Activated CD4-positive, CD25-positive, alpha-beta regulatory T cell treated with anti-CD3 and anti-CD28 coated beads, Interleukin-2, amount 50 U/mL, for 24 hours (primary cell): ENCODE measurements around the gene ZNF836.
"Not testable (repeated sequence)": the region's sequence is repeated elsewhere in the genome, so short reads cannot be mapped to it uniquely, and the experiment has no call there.

Experiments
- ATAC-seq, 2 donors: fragments of 150-1000 bp; cut with Tn5 transposase; one replicate each; pipeline ENCODE4 v1.10.0; 2021; ENCODE audit warnings: mild to moderate bottlenecking in 1 of 2, moderate library complexity in 1 of 2

ZNF836 gene

GRCh38 chr19:52171321-52172169 is at the start of gene ZNF836:
ZNF836 (minus strand) TSS chr19:52171621; CDS start chr19:52168072, 3,549 bp downstream.
- peak; percentile 89 to 90 for ATAC-seq

- ATAC-seq = no peak
Observed at GRCh38 chr19:52221031-52221430, 49.6 kb upstream of the ZNF836 start.

- ATAC-seq = no peak
Observed at GRCh38 chr19:52219611-52220010, 48.2 kb upstream of the ZNF836 start.

GRCh38 chr19:52217576-52217975 is 46.2 kb upstream of the ZNF836 start:
- ATAC-seq = no peak

GRCh38 chr19:52216401-52216800 is 45.0 kb upstream of the ZNF836 start:
- no peak for ATAC-seq

GRCh38 chr19:52214241-52214640 is 42.8 kb upstream of the ZNF836 start:
- ATAC-seq = no peak

GRCh38 chr19:52212572-52213255 is 41.3 kb upstream of the ZNF836 start:
- ATAC-seq = no peak

- ATAC-seq = no peak
Observed at GRCh38 chr19:52211926-52212571, 40.6 kb upstream of the ZNF836 start.

- no peak for ATAC-seq
Observed at GRCh38 chr19:52211203-52211602, 39.8 kb upstream of the ZNF836 start.

GRCh38 chr19:52206481-52206880 is 35.1 kb upstream of the ZNF836 start:
- no peak for ATAC-seq

- ATAC-seq = not testable (repeated sequence)
Observed at GRCh38 chr19:52200755-52201391, 29.5 kb upstream of the ZNF836 start.

GRCh38 chr19:52200044-52200443 is 28.6 kb upstream of the ZNF836 start:
- ATAC-seq = no peak

- ATAC-seq = no peak
Observed at GRCh38 chr19:52198678-52199077, 27.3 kb upstream of the ZNF836 start.

- no peak for ATAC-seq
Observed at GRCh38 chr19:52197964-52198363, 26.5 kb upstream of the ZNF836 start.

- ATAC-seq = no peak
Observed at GRCh38 chr19:52196256-52196967, 25.0 kb upstream of the ZNF836 start.

- no peak for ATAC-seq
Observed at GRCh38 chr19:52191951-52192350, 20.5 kb upstream of the ZNF836 start.

- no peak for ATAC-seq
Observed at GRCh38 chr19:52191389-52191788, 20.0 kb upstream of the ZNF836 start.

- no peak for ATAC-seq
Observed at GRCh38 chr19:52190487-52191293, 19.3 kb upstream of the ZNF836 start.

- peak; percentile 93 to 94 for ATAC-seq
Observed at GRCh38 chr19:52189735-52190486, 18.5 kb upstream of the ZNF836 start, which contains the start of gene PPP2R1A. PPP2R1A (plus strand) TSS chr19:52190052; CDS start chr19:52190097, 45 bp downstream.
